ENCODE results near the gene KIR2DL3. TPM values are rescaled to one million over a fixed set of nuclear protein-coding genes. Genes with fewer than 3 reads are reported as not detected.
"Not testable (repeated sequence)": the region's sequence is repeated elsewhere in the genome, so short reads cannot be mapped to it uniquely, and the experiment has no call there.

The KIR2DL3 gene
- not detected for polyA plus RNA-seq (2013, experiment 1 of 2)
- not detected for polyA plus RNA-seq (2013, experiment 2 of 2)

DNA sequence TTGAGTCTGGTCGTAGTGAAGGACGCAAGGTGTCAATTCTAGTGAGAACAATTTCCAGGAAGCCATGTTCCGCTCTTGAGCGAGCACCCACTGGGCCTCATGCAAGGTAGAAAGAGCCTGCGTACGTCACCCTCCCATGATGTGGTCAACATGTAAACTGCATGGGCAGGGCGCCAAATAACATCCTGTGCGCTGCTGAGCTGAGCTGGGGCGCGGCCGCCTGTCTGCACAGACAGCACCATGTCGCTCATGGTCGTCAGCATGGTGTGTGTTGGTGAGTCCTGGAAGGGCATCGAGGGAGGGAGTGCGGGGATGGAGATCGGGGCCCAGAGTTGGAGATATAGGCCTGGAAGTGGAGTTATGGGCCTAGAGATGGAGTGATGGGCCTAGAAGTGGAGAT lies at the start of gene KIR2DL3:
Gene KIR2DL3 (plus strand): TSS at position 208 of the 400 bp plus-strand sequence. CDS start 33 bp downstream, at position 241.
- H3K4me2 ChIP-seq (ENCODE audit: low read length, poor library complexity, severe bottlenecking); H3K4me1 ChIP-seq (ENCODE audit: control insufficient read depth, insufficient read depth, low read depth, low read length); H3K27ac ChIP-seq (ENCODE audit: low read length, poor library complexity, severe bottlenecking); H3K4me3 ChIP-seq (ENCODE audit: insufficient read depth in 1 of 2, low read depth in 1 of 2, low read length in 2 of 2); H3K79me1 ChIP-seq (replicated peaks; ENCODE audit: low read length, poor library complexity, severe bottlenecking); H4K8ac ChIP-seq (ENCODE audit: low read length); H3K23ac ChIP-seq (ENCODE audit: low read length in 2 of 2); DNase-seq; H3K36me3 ChIP-seq (ENCODE audit: control insufficient read depth in 1 of 2, insufficient read depth in 2 of 2, low read depth in 1 of 2, low read length in 2 of 2); H3K14ac ChIP-seq (ENCODE audit: low read length in 2 of 2); H2BK120ac ChIP-seq (ENCODE audit: low read depth, low read length); H2AFZ ChIP-seq (ENCODE audit: low read depth, low read length); H3K9me3 ChIP-seq (ENCODE audit: control insufficient read depth, low read length); H3K18ac ChIP-seq (ENCODE audit: low read depth in 1 of 2, low read length in 2 of 2); H4K91ac ChIP-seq (ENCODE audit: low read length); H2BK12ac ChIP-seq (ENCODE audit: low read length in 2 of 2); H3K27me3 ChIP-seq (ENCODE audit: control insufficient read depth in 1 of 2, insufficient read depth in 1 of 2, low read length in 2 of 2); H3K4ac ChIP-seq (ENCODE audit: low read depth in 1 of 2, low read length in 2 of 2); H3K9ac ChIP-seq (ENCODE audit: low read length); H2AK5ac ChIP-seq (ENCODE audit: low read length, severe bottlenecking); H2BK5ac ChIP-seq (ENCODE audit: low read depth, low read length, poor library complexity, severe bottlenecking); H2BK15ac ChIP-seq (ENCODE audit: low read depth, poor library complexity, severe bottlenecking): not testable (repeated sequence)
- 77% methylated on average over 15 of the region's 16 CpGs for WGBS

DNA sequence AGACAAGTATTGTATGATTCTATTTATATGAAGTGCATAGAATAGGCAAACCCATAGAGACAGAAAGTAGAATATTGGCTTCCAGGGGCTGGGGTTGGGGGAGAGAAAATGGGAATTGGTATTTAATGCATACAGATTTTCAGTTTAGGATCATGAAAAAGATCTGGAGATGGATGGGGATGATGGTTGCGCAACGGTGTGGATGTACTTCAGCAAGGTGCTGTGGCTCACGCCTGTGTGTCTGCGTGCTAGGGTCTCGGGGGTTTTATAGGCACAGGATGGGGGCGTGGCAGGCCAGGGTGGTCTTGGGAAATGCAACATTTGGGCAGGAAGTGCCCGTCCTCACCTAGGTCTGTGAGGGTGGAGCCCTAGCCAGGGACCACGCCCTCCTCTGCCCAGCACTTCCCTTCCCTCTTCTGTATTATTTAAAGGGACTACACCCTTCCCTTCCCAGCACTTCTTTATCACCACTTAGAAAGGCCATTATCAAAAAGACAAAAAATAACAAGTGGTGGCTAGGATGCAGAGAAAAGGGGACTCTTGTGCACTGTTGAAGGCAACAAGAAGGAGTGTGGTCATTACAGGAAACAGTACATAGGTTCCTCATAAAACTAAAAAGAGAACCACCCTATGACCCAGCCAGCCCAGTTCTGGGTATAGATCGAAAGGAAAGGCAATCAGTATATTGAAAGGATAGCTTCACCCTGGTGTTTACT lies 46.6 kb upstream of the KIR2DL3 start:
- Histone ChIP-seq H3K79me1 (replicated peaks; ENCODE audit: low read length, poor library complexity, severe bottlenecking) (no peaks in the 10 kb centered on the region), H4K91ac (ENCODE audit: low read length) (no peak overlapping the region), H3K14ac (ENCODE audit: low read length in 2 of 2) (no peak overlapping the region), H3K9me3 (ENCODE audit: control insufficient read depth, low read length) (no peaks in the 10 kb centered on the region), H2BK12ac (ENCODE audit: low read length in 2 of 2) (no peak overlapping the region), H3K36me3 (ENCODE audit: control insufficient read depth in 1 of 2, insufficient read depth in 2 of 2, low read depth in 1 of 2, low read length in 2 of 2) (no peaks in the 10 kb centered on the region), H3K4me2 (ENCODE audit: low read length, poor library complexity, severe bottlenecking) (no peak overlapping the region), H3K27me3 (ENCODE audit: control insufficient read depth in 1 of 2, insufficient read depth in 1 of 2, low read length in 2 of 2) (no peaks in the 10 kb centered on the region), H2AK5ac (ENCODE audit: low read length, severe bottlenecking) (no peak overlapping the region), H3K23ac (ENCODE audit: low read length in 2 of 2) (no peak overlapping the region), H3K4ac (ENCODE audit: low read depth in 1 of 2, low read length in 2 of 2) (no peak overlapping the region), H3K18ac (ENCODE audit: low read depth in 1 of 2, low read length in 2 of 2) (no peak overlapping the region), H3K9ac (ENCODE audit: low read length) (no peak overlapping the region), H3K4me3 (ENCODE audit: insufficient read depth in 1 of 2, low read depth in 1 of 2, low read length in 2 of 2) (no peak overlapping the region), H2BK120ac (ENCODE audit: low read depth, low read length) (no peak overlapping the region), H2BK5ac (ENCODE audit: low read depth, low read length, poor library complexity, severe bottlenecking) (no peak overlapping the region), H3K4me1 (ENCODE audit: control insufficient read depth, insufficient read depth, low read depth, low read length) (no peaks in the 10 kb centered on the region), H2BK15ac (ENCODE audit: low read depth, poor library complexity, severe bottlenecking) (no peak overlapping the region), H4K8ac (ENCODE audit: low read length) (no peak overlapping the region), H2AFZ (ENCODE audit: low read depth, low read length) (no peak overlapping the region), H3K27ac (ENCODE audit: low read length, poor library complexity, severe bottlenecking) (no peak overlapping the region)
- WGBS: 80% methylated on average over 6 of the region's 9 CpGs
- DNase-seq: no peak

DNA sequence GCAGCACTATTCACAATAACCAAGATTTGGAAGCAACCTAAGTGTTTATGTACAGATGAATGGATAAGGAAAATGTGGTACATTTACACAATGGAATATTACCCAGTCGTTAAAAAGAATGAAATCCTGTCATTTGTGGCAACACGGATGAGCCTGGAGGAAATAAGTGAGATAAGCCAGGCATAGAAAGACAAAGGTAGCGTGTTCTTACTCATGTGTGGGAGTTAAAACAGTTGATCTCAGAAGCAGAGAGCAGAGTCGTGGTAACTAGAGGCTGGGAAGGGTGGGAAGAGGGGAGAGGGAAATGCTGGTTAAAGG lies 46.1 kb upstream of the KIR2DL3 start:
- Histone ChIP-seq H3K9ac (ENCODE audit: low read length) (no peak overlapping the region), H3K36me3 (ENCODE audit: control insufficient read depth in 1 of 2, insufficient read depth in 2 of 2, low read depth in 1 of 2, low read length in 2 of 2) (no peaks in the 10 kb centered on the region), H3K18ac (ENCODE audit: low read depth in 1 of 2, low read length in 2 of 2) (no peak overlapping the region), H3K4me1 (ENCODE audit: control insufficient read depth, insufficient read depth, low read depth, low read length) (no peaks in the 10 kb centered on the region), H3K79me1 (replicated peaks; ENCODE audit: low read length, poor library complexity, severe bottlenecking) (no peaks in the 10 kb centered on the region), H3K9me3 (ENCODE audit: control insufficient read depth, low read length) (no peaks in the 10 kb centered on the region), H3K14ac (ENCODE audit: low read length in 2 of 2) (no peak overlapping the region), H3K4me3 (ENCODE audit: insufficient read depth in 1 of 2, low read depth in 1 of 2, low read length in 2 of 2) (no peak overlapping the region), H3K4me2 (ENCODE audit: low read length, poor library complexity, severe bottlenecking) (no peak overlapping the region), H2BK12ac (ENCODE audit: low read length in 2 of 2) (no peak overlapping the region), H3K4ac (ENCODE audit: low read depth in 1 of 2, low read length in 2 of 2) (no peak overlapping the region), H3K23ac (ENCODE audit: low read length in 2 of 2) (no peak overlapping the region), H2BK120ac (ENCODE audit: low read depth, low read length) (no peak overlapping the region), H2BK5ac (ENCODE audit: low read depth, low read length, poor library complexity, severe bottlenecking) (no peak overlapping the region), H3K27me3 (ENCODE audit: control insufficient read depth in 1 of 2, insufficient read depth in 1 of 2, low read length in 2 of 2) (no peaks in the 10 kb centered on the region), H2AK5ac (ENCODE audit: low read length, severe bottlenecking) (no peak overlapping the region), H2AFZ (ENCODE audit: low read depth, low read length) (no peak overlapping the region), H3K27ac (ENCODE audit: low read length, poor library complexity, severe bottlenecking) (no peak overlapping the region), H4K91ac (ENCODE audit: low read length) (no peak overlapping the region), H4K8ac (ENCODE audit: low read length) (no peak overlapping the region), H2BK15ac (ENCODE audit: low read depth, poor library complexity, severe bottlenecking) (no peak overlapping the region)
- DNase-seq: no peak
- WGBS: 28% methylated on average over 4 of the region's 4 CpGs

DNA sequence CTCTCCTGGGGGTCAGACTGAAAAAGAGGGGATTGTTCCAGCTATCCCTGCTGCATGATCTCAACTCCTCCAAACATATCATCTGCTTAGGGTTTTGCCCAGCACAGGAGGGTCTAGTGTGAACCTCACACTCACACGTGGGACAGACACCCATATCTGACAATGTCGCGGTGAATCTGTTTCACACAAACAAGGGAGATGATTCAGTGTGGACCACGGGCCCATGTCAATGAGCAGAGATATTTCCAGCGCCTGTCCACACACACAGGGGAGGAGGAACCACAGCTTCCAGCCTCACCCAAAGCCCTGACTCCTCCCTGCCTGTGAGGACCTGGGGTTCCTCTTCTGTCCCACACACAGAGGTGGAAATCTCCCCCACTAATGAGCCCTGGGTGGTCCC lies 43.7 kb upstream of the KIR2DL3 start:
- Histone ChIP-seq H3K79me1 (replicated peaks; ENCODE audit: low read length, poor library complexity, severe bottlenecking) (no peaks in the 10 kb centered on the region), H3K18ac (ENCODE audit: low read depth in 1 of 2, low read length in 2 of 2) (no peak overlapping the region), H3K9ac (ENCODE audit: low read length) (no peak overlapping the region), H3K27ac (ENCODE audit: low read length, poor library complexity, severe bottlenecking) (no peak overlapping the region), H3K4me3 (ENCODE audit: insufficient read depth in 1 of 2, low read depth in 1 of 2, low read length in 2 of 2) (no peak overlapping the region), H2BK12ac (ENCODE audit: low read length in 2 of 2) (no peak overlapping the region), H3K27me3 (ENCODE audit: control insufficient read depth in 1 of 2, insufficient read depth in 1 of 2, low read length in 2 of 2) (no peaks in the 10 kb centered on the region), H2BK15ac (ENCODE audit: low read depth, poor library complexity, severe bottlenecking) (no peak overlapping the region), H2BK120ac (ENCODE audit: low read depth, low read length) (no peak overlapping the region), H4K91ac (ENCODE audit: low read length) (no peak overlapping the region), H2BK5ac (ENCODE audit: low read depth, low read length, poor library complexity, severe bottlenecking) (no peak overlapping the region), H3K9me3 (ENCODE audit: control insufficient read depth, low read length) (no peaks in the 10 kb centered on the region), H3K23ac (ENCODE audit: low read length in 2 of 2) (no peak overlapping the region), H3K4me1 (ENCODE audit: control insufficient read depth, insufficient read depth, low read depth, low read length) (no peaks in the 10 kb centered on the region), H2AK5ac (ENCODE audit: low read length, severe bottlenecking) (no peak overlapping the region), H3K36me3 (ENCODE audit: control insufficient read depth in 1 of 2, insufficient read depth in 2 of 2, low read depth in 1 of 2, low read length in 2 of 2) (no peaks in the 10 kb centered on the region), H3K14ac (ENCODE audit: low read length in 2 of 2) (no peak overlapping the region), H3K4me2 (ENCODE audit: low read length, poor library complexity, severe bottlenecking) (no peak overlapping the region), H4K8ac (ENCODE audit: low read length) (no peak overlapping the region), H3K4ac (ENCODE audit: low read depth in 1 of 2, low read length in 2 of 2) (no peak overlapping the region), H2AFZ (ENCODE audit: low read depth, low read length) (no peak overlapping the region)
- no peak for DNase-seq
- WGBS: 40% methylated on average over 5 of the region's 5 CpGs

Data from mesenchymal stem cell (in vitro differentiated cells and primary cell).